ENCODE data around the gene TNFRSF1B.

The TNFRSF1B gene

DNA sequence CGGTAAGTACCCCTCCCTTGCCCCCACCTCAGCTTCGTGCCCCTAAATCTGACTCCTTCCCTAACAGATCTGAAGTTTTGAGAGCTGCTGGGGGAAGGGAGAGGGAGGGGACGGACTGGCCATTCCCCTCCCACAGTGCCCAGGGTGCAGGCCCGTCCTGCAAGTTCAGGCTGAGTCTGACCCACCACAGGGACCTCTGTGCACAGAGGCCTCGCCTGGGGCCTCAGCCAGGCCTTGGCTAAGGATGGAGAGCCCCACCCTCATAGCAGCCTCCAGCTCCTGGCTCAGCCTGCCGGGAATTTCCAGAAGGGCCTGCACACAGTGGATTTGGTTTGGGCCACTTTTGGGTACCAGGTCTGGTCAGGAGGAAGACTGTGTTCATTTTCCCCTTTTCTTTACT is 31.2 kb upstream of the TNFRSF1B start:
- TF ChIP-seq CTCF (IDR thresholded peaks at IDR 0.05; ENCODE audit: insufficient read depth, low read depth, low read length, missing control alignments), result no peak
- no peak overlapping the region for H3K4me3 ChIP-seq (ENCODE audit: low read depth, low read length)
- no peak for DNase-seq (ENCODE audit: low read depth)

DNA sequence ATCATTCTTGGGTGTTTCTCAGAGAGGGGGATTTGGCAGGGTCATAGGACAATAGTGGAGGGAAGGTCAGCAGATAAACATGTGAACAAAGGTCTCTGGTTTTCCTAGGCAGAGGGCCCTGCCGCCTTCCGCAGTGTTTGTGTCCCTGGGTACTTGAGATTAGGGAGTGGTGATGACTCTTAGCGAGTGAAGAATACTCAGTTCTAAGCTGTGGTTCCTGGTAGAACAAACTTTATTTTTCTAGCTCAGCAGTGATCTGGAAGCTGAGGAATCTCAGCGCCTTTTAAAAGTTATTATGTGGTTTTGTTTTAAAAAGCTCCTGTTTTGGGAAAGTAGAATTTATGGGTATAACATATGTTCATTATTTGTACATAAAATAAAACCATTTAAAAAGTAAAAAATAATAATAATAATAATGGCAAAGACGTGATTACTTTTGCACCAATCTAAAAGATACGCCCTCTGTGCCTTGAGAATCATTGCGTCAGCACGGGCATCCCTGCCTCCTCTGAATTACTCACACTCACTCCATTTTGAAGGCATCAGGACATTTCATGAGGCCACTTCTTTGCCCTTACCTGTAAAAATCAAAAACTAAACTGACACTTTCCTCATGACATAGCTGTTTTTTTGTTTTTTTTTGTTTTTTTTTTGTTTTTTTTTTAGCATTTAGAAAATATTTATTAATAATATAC is 29.7 kb upstream of the TNFRSF1B start:
- TF ChIP-seq CTCF (IDR thresholded peaks at IDR 0.05; ENCODE audit: insufficient read depth, low read depth, low read length, missing control alignments), result no peak
- no peak overlapping the region for H3K4me3 ChIP-seq (ENCODE audit: low read depth, low read length)
- DNase-seq (ENCODE audit: low read depth), result no peak

- H3K4me3 ChIP-seq (ENCODE audit: low read depth, low read length), result no peak overlapping the region
- no peak for DNase-seq (ENCODE audit: low read depth)
- TF ChIP-seq CTCF (IDR thresholded peaks at IDR 0.05; ENCODE audit: insufficient read depth, low read depth, low read length, missing control alignments), result no peak
Observed at GRCh38 chr1:12138196-12139168, 28.3 kb upstream of the TNFRSF1B start.

- H3K4me3 ChIP-seq (ENCODE audit: low read depth, low read length), result no peak overlapping the region
- no peak for DNase-seq (ENCODE audit: low read depth)
- no peak for TF ChIP-seq CTCF (IDR thresholded peaks at IDR 0.05; ENCODE audit: insufficient read depth, low read depth, low read length, missing control alignments)
Observed at GRCh38 chr1:12140016-12140415, 26.8 kb upstream of the TNFRSF1B start.

DNA sequence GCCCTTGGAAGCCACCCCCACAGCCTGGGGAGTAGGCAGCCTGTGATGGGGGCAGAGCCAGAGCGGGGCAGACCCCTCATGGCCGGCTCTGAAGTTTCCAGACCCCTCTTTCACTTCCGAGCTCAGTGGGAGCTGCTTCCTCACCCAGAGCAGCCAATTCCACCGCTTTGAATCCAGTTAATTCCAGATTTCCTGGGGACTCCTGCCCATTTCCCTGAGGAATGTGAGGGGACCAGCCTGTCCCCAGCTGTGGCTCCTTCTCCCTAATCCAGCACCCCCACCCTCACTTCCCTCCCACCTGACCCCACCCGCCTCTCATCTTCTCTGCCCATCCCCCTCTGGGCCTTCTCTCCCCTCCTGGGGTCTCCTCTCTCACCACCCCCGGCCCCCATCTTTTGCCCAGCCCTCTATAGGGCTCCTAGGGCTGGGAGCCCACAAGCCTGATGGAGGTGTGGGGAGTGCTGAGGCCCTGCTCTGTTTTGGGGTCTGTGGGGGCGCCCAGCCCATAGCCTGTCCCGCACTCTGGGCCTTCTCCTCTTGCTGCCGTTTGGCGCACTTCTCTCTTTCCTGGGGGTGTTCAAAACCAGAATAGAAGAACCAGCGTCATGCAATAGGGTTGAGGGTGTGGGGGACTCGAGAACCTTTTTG is 26.2 kb upstream of the TNFRSF1B start:
- TF ChIP-seq CTCF (IDR thresholded peaks at IDR 0.05; ENCODE audit: insufficient read depth, low read depth, low read length, missing control alignments), result no peak
- DNase-seq (ENCODE audit: low read depth), result no peak
- H3K4me3 ChIP-seq (ENCODE audit: low read depth, low read length), result no peak overlapping the region

DNA sequence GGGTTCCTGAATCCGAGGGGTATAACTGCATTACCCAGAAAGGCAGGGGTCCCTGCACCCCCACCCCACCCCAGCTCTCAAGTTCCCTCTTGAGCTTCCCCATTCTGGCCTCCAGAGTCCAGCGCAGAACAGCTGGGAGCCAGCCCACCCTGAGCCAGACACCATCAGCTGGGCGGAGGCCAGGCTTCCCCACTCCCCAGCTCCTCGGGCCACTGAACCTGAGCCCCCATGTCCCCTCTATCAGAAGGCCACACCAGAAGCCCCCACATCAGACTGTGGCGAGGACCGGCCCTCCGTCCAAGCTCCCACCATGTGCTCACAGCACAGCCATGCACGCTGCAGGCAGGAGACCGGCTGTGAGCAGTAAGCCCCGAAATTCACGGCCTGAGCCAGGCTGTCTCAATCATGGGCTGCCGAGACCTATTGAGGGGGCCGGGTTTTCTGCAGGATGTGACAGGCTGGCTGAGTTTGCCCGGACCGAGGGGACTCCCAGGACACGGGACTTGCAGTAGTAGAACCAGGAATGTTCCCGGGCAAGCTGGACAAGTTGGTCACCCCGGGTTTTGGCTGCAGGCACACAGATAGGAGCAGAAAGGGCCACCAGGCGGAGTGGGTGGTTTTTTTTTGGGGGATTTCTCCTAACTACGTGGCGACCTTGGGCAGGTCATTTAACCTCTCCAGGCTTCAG is 25.5 kb upstream of the TNFRSF1B start:
- H3K4me3 ChIP-seq (ENCODE audit: low read depth, low read length), result no peak overlapping the region
- no peak for DNase-seq (ENCODE audit: low read depth)
- TF ChIP-seq CTCF (IDR thresholded peaks at IDR 0.05; ENCODE audit: insufficient read depth, low read depth, low read length, missing control alignments), result no peak
